Smooth muscle cell (in vitro differentiated cells): Measurements from ENCODE around the gene GYG2. TPM values are rescaled to one million over a fixed set of nuclear protein-coding genes. Genes with fewer than 3 reads are reported as not detected.

Source experiments
- DNase-seq: peaks from one replicate; lab custom pipeline; 2025; ENCODE audit not compliant: unreplicated experiment; lab: John Stamatoyannopoulos, UW
- H2AFZ ChIP-seq: fragments of 200-600 bp; sonication (generic); 2 replicates; pipeline ENCODE4 v1.6.0; 2016; ENCODE audit warnings: antibody characterized with exemption, low read depth, mild to moderate bottlenecking
- H3F3A ChIP-seq: fragments of 200-600 bp; sonication (generic); 2 replicates; pipeline ENCODE4 v1.6.0; 2017; ENCODE audit warnings: antibody characterized with exemption, low read depth
- H3K27ac ChIP-seq: fragments of 200-600 bp; sonication (generic); 2 replicates; pipeline ENCODE4 v1.5.1; 2016; ENCODE audit warnings: low read depth, mild to moderate bottlenecking
- H3K27me3 ChIP-seq: fragments of 200-600 bp; sonication (generic); 2 replicates; pipeline ENCODE4 v1.6.1; 2016; ENCODE audit warnings: low read depth, mild to moderate bottlenecking
- H3K36me3 ChIP-seq: fragments of 200-600 bp; sonication (generic); 2 replicates; pipeline ENCODE4 v1.5.1; 2016; ENCODE audit warnings: low read depth
- H3K4me1 ChIP-seq: fragments of 200-600 bp; sonication (generic); 2 replicates; pipeline ENCODE4 v1.5.1; 2016; ENCODE audit warnings: low read depth
- H3K4me2 ChIP-seq: fragments of 200-600 bp; sonication (generic); 2 replicates; pipeline ENCODE4 v1.6.0; 2016; ENCODE audit warnings: mild to moderate bottlenecking
- H3K4me3 ChIP-seq: fragments of 200-600 bp; sonication (generic); 2 replicates; pipeline ENCODE4 v1.5.1; 2016; ENCODE audit warnings: mild to moderate bottlenecking
- H3K79me2 ChIP-seq: fragments of 200-600 bp; sonication (generic); 2 replicates; pipeline ENCODE4 v1.6.0; 2016; ENCODE audit warnings: low read depth, mild to moderate bottlenecking
- H3K9ac ChIP-seq: fragments of 200-600 bp; sonication (generic); 2 replicates; pipeline ENCODE4 v1.6.0; 2016; ENCODE audit warnings: low read depth
- H3K9me3 ChIP-seq: fragments of 200-600 bp; sonication (generic); replicated peaks from 2 replicates; pipeline ENCODE4 v1.5.1; 2016; ENCODE audit warnings: low read depth
- H4K20me1 ChIP-seq: fragments of 200-600 bp; sonication (generic); 2 replicates; pipeline ENCODE4 v1.6.0; 2016; ENCODE audit warnings: low read depth
- WGBS: methylation state at CpG from one replicate; pipeline ENCODE4 v1.1.7; 2016; ENCODE audit warnings: low lambda C conversion rate; 5-methylcytosine and 5-hydroxymethylcytosine counted together
- polyA plus RNA-seq: library from polyadenylated mRNA; unstranded; fragments of >200 nt; fragmentation: Nextera tagmentation; extraction: Ambion mirVana; gene quantifications from 2 replicates; pipeline ENCODE4 v1.2.1, GENCODE V29; 2016
- total RNA-seq: library from RNA; depleted of rRNA; stranded (reverse); fragments of >200 nt; gene quantifications from 2 replicates; pipeline ENCODE4 v1.2.3, GENCODE V29; 2014
- TF ChIP-seq, protein P1 (sequence below): fragments of 200-600 bp; sonication (generic); IDR thresholded peaks from 2 replicates; pipeline ENCODE4 v1.5.1; 2017; ENCODE audit warnings: borderline replicate concordance, mild to moderate bottlenecking, antibody characterized with exemption; ENCODE audit not compliant: insufficient read depth, poor library complexity, severe bottlenecking

GYG2 gene
- total and polyA plus RNA-seq, 2 experiments from 2014 or later: 23.1 to 44.1 TPM

DNA sequence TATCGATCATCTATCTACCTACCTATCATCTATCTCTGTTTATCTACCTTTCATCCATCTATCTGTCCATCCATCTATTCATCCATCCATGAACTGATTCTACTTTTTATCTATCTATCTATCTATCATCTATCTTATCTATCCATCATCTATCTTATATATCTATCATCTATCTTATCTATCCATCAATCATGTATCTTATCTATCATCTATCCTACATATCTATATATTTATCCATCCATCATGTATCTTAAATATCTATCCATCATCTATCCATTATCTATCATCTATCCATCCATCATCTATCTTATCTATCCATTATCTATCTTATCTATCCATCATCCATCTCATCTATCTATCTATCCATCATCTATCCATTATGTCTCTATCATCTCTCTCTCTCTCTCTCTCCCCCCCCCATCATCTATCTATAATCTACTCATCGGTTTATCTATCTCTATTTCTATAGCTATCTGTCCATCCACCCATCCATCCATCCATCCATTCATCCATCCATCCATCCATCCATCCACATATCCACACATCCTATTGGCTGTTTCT, 79.5 kb downstream of the GYG2 start:
- Histone ChIP-seq H3K79me2 (no peaks in the 10 kb centered on the region), H3K36me3 (no peaks in the 10 kb centered on the region), H3K9me3 (no peaks in the 10 kb centered on the region), H3K27ac (no peak overlapping the region), H3K4me2 (no peak overlapping the region), H3K4me3 (no peak overlapping the region), H4K20me1 (no peaks in the 10 kb centered on the region), H3K27me3 (no peaks in the 10 kb centered on the region), H3F3A (no peaks in the 10 kb centered on the region), H3K9ac (no peak overlapping the region), H3K4me1 (no peaks in the 10 kb centered on the region), H2AFZ (no peak overlapping the region)
- no peak for DNase-seq
- TF ChIP-seq, protein P1, sequence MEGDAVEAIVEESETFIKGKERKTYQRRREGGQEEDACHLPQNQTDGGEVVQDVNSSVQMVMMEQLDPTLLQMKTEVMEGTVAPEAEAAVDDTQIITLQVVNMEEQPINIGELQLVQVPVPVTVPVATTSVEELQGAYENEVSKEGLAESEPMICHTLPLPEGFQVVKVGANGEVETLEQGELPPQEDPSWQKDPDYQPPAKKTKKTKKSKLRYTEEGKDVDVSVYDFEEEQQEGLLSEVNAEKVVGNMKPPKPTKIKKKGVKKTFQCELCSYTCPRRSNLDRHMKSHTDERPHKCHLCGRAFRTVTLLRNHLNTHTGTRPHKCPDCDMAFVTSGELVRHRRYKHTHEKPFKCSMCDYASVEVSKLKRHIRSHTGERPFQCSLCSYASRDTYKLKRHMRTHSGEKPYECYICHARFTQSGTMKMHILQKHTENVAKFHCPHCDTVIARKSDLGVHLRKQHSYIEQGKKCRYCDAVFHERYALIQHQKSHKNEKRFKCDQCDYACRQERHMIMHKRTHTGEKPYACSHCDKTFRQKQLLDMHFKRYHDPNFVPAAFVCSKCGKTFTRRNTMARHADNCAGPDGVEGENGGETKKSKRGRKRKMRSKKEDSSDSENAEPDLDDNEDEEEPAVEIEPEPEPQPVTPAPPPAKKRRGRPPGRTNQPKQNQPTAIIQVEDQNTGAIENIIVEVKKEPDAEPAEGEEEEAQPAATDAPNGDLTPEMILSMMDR: no peak
- WGBS: 98% methylated on average over 2 of the region's 2 CpGs

DNA sequence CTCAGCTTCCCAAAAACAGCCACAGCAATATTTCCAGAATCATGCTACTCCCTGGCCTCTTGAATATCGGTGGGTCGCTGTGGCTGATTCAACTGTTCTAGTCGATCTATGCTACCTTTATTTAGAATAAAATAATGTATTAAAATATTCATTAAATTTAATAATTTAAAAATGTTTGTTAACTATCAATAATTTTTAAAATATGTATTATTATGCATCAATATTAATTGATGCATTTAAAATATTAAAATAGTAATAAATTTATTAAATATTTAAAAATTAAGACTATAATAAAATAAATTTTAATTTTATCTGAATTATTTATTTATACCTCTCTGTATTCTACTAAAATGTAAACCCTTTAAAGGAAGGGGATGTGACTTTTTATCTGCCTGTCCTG, 81.4 kb downstream of the GYG2 start:
- Histone ChIP-seq H3K36me3 (no peaks in the 10 kb centered on the region), H3K27ac (no peak overlapping the region), H4K20me1 (no peaks in the 10 kb centered on the region), H3K4me3 (no peak overlapping the region), H3K9me3 (no peaks in the 10 kb centered on the region), H3K79me2 (no peaks in the 10 kb centered on the region), H3K4me1 (no peaks in the 10 kb centered on the region), H3K27me3 (no peaks in the 10 kb centered on the region), H2AFZ (no peak overlapping the region), H3K4me2 (no peak overlapping the region), H3F3A (no peaks in the 10 kb centered on the region), H3K9ac (no peak overlapping the region)
- no peak for DNase-seq
- TF ChIP-seq, protein P1: no peak
- WGBS: 98% methylated on average over 3 of the region's 3 CpGs

DNA sequence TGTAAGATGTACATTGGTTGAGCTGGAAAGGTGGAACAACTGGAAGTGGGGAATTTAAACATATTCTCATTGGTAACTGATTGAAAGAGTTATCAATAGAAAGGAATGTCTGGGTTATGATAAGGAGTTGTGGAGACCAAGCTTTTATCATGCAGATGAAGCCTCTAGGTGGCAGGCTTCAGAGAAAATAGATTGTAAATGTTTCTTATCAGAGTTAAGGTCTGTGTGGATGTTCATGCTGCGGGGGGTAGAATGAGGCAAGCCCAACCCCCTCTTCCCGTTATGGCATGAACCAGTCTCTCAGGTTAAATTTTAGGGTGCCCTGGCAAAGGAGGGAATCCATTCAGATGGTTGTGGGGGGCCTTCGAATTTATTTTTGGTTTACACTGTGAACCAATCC, 84.4 kb downstream of the GYG2 start:
- Histone ChIP-seq H3K27ac (no peak overlapping the region), H3K27me3 (no peaks in the 10 kb centered on the region), H3K9ac (no peak overlapping the region), H3K4me3 (no peak overlapping the region), H3K36me3 (no peaks in the 10 kb centered on the region), H3K9me3 (no peaks in the 10 kb centered on the region), H4K20me1 (no peaks in the 10 kb centered on the region), H2AFZ (no peak overlapping the region), H3K79me2 (no peaks in the 10 kb centered on the region), H3K4me1 (no peaks in the 10 kb centered on the region), H3F3A (no peaks in the 10 kb centered on the region), H3K4me2 (no peak overlapping the region)
- WGBS: 34% methylated on average over 3 of the region's 3 CpGs
- TF ChIP-seq, protein P1: peak; percentile 7
- no peak for DNase-seq

DNA sequence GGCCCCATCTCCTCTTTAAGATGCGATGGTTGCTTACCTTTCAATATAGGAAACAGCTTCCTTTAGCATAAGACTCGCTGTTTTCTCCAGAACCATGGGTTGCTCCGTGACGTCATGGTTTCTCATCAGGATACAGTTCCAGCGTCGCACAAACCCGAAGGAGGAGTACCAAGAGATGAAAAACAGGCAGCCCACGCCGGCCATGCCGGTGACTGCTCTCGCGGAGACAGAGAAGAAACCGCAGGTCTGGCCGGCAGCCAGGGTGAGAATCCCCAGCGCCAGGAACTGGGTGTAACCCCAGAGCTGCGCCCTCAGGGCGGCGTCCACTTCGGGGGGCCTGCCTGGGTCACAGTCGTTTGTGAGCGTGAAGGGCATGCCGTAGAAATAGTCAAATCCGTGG, 89.0 kb downstream of the GYG2 start:
- no peaks in the 10 kb centered on the region for H4K20me1 ChIP-seq
- H3K9me3 ChIP-seq: no peaks in the 10 kb centered on the region
- no peak overlapping the region for H3K4me3 ChIP-seq
- H3K36me3 ChIP-seq: no peaks in the 10 kb centered on the region
- H3K27me3 ChIP-seq: no peaks in the 10 kb centered on the region
- H3K27ac ChIP-seq: no peak overlapping the region
- H3K79me2 ChIP-seq: no peaks in the 10 kb centered on the region
- 99% methylated on average over 23 of the region's 23 CpGs for WGBS
- DNase-seq: no peak
- no peak overlapping the region for H3K9ac ChIP-seq
- TF ChIP-seq, protein P1: no peak
- H3F3A ChIP-seq: no peaks in the 10 kb centered on the region
- no peaks in the 10 kb centered on the region for H3K4me1 ChIP-seq
- H2AFZ ChIP-seq: no peak overlapping the region
- H3K4me2 ChIP-seq: no peak overlapping the region
